ENCODE results near the gene SCLY.
A peak's percentile ranks its signal among the peaks of the same experiment; 100 is the strongest.
"Not testable (repeated sequence)": the region's sequence is repeated elsewhere in the genome, so short reads cannot be mapped to it uniquely, and the experiment has no call there.

SCLY gene

DNA sequence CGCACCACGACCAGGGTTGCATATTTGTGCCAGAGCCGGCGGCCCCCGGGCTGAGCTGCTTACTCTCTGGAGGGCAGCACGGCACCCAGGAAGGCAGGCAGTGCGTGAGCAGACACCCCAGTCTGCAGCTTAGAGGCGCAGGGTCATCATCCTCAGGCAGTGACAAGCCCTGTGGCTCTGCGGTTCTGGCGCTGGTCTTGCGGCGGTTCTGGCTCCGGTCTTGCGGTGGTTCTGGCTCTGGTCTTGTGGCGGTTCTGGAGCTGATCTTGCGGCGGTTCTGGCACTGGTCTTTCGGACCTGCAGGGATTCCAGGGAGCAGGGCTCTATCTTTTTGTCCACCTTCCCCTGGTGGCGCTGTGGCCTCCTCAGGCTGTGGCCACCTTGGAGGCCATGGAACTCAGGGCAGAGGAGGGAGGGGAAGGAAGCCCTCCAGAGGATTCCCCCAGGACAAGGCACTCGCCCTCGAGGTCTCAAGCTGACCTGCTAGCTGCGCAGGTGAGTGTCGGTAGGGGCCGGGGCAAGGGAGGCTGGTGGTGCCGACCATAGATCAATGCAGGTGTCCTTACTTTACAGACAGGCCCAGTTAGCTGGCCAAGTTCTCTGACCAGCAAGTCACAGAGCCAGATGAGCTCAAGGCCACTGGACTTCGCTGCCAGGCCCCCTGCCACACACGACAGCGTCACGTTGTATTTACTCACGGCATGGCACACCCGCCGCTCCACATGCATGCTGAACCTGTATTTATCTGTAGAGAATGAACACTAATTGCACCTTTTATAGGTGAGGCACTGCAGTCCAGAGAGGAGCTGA, 54.3 kb downstream of the SCLY start:
- no peak for DNase-seq

DNA sequence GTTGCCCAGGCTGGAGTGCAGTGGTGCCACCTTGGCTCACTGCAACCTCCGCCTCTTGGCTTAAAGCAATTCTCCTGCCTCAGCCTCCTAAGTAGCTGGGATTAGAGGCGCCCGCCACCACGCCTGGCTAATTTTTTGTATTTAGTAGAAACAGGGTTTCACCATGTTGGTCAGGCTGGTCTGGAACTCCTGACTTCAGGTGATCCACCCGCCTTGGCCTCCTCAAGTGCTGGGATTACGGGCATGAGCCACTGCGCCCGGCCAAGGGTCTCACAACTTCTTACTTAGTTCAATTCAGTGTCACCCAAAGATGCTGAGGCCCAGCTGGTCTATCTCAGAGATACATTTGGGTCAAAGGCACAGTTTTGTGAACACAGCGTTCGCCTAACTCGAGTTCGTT, 54.9 kb downstream of the SCLY start:
- DNase-seq = not testable (repeated sequence)

DNA sequence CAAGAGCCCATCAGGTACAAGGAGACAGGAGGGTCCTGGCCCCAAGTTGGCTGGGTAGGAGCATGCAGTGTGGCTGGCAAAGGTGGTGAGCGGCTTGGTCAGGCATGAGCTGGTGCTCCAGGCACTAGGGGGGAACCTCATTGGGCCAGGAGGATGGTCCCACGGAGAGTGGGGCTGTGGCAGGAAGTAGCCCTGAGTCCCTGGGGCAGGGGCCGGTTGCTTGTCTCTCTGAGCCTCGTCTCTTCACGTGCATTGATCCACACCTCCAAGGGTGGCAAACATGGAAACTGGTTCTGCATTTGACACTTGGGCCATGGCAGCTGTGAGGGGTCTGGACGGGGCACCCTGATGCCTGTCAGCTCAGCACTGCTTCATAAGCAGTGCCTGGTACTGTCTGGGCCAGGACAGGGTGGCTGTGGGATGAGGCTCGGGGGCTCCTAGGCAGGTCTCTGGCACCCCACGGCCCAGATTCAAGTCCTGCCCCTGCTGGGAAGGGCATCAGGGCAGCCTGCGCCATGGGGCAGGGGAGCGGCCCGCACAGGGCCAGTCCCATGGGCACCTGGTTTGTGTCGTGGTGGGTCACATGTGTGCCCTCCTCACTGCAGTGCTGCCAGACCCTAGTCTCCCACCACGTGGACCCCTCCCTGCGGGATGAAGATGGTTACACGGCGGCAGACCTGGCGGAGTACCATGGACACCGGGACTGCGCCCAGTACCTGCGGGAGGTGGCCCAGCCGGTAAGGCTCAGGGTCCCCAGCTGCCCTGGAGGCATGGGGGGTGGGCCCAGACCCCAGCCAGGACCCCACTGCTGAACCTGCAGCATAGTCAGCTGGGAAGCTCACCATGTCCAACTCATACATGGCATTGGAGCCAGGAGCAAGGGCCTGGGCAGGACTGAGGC, 55.7 kb downstream of the SCLY start:
- DNase-seq = no peak

GRCh38 chr2:238117199-238118154, 56.7 kb downstream of the SCLY start:
- DNase-seq = no peak

DNA sequence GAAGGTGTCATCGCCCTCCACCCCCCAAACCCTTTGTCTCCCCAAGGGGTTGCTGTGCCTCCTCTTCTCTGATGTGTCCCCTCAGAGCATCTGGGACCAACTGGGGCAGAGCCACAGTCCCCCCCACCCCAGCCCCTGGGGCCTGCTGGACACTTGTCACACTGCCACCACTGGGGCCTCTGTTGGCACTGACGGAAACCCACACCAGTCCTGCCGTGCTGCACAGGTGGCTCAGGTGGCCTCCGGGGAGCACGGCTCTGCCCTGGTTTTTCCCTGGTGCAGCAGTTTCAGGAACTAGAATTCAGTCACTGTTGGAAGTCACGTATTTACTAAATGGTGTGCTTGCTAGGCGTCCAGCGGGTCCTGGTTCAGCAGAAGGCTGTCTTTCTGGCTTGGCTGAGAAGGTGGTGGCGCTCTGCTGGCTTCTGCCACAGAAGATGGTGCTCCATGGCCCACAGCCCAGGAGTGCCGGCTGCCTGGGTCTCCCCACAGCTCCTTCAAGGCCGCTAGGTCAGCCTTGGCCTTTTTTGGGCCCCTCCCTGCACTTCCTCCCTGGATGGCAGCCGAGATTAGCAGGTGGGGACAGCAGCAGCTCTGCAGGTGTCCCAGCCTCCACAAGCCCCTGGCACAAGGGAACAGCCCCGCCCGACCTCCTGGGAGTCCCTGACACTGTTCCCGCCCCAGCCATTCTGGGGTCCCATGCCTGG, 59.1 kb downstream of the SCLY start:
- no peak for DNase-seq

DNA sequence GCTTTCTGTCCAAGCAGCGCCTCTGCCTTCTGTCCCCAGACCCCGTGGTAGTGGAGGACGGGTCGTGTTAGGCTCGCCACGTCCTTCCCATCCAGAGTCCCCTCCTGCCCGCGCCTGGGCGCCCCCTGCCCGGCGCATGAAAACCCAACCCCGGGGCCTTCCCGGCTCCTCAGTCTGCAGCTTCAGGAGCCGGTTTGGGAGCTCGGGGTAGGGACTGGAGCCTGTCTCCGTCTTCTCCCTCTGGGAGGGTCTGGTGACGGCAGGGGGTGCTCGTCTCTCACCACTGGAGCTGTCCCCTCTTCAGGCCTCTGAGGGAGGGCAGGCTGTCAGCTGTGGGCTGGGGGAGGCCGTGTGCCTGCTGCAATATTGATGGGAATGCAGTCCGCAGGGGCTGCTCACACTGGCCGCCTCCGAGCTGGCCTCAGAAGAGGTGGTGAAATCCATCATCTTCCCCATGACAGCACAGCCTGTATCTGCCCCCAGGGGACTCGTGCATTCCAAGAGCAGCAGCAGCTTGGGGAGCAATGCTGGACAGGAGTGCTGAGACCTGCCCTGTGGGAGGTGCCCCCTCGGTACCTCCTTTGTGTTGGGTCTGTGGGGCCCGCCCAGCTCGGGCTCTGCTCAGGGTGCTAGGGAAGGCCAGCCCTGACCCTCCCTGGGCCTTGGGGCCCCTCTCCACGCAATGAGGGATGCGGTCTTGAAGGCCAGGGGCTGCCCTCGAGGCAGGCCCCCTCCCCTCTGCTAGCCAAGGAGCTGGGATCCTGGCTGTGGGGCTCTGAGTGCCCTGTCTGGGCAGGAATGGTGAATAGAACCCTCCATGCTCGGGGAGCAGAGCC, 59.9 kb downstream of the SCLY start:
- no peak for DNase-seq

DNA sequence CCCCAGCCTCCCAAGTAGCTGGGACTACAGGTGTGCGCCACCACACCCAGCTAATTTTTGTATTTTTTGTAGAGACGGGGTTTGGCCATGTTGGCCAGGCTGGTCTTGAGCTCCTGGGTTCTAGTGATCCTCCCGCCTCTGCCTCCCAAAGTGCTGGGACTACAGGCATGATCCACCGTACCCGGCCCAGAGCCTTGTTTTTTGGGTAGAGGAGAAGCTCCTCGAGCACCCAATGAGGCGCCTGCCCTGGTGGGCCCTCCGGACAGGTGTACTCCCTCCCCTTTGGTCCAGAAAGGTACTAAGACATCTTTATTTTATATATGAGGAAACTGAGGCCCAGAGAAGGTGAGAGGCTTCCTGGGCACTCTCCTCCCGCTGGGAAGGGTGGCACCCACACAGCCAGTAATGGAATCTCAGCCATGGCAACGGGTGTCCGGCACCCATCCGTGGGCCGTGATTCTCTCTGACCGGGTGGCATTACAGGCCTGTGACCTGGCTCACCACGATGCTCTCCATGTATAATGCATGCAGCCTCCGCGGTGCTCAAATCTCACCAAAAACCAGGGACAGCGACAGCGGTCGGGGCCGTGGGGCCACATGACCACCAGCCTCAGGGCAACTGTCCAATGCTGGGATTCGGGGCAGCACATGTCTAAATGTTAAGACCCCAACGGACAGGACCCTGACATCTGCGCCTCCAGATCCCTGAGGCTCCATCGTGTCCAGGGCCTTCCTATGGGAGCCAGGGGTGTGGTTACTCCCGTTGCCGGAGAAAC, 60.9 kb downstream of the SCLY start:
- no peak for DNase-seq

DNA sequence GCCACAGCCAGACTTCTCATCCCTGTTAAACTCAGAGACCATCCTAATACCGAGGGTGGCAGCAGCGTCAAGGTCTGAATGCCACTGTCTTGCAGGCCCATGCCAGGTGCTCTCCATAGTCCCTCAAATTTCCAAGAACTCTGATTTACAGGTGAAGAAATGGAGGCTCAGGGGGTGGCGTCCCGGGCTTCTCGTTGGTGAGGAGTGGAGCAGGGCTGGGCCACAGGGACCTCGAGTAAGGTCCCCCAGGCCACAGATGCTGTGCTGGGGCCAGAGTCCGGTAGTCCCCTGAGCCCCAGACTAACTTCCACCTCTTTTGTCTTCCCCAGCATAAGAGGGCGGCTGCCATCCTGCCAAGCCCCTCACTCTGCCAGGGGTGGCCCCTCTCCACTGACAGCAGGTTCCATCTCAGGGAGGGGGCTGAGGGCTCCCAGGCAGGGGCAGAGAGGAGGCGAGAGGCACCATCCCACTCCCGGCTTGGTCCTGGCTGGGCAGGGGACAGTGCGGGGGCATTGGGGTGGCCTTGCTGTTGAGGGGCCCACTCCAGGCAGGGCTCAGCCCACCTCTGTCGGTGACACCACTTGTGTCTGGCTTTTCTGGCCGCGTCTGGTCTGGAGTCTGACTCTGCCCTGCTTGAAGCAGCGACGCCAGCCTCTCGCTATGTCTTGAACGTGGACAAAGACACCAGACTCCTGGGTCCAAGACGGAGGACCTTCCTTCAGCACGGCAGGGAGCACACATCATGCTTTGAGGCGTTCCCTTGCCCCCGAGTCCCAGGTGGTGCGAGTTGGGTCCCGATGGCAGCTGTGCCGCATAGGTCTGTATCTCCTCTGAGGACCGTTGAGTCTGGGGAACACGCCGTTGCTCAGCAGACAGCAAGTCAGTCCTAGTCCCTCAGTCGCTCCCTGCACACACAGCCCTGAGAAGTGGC, 61.8 kb downstream of the SCLY start:
- DNase-seq = no peak

DNA sequence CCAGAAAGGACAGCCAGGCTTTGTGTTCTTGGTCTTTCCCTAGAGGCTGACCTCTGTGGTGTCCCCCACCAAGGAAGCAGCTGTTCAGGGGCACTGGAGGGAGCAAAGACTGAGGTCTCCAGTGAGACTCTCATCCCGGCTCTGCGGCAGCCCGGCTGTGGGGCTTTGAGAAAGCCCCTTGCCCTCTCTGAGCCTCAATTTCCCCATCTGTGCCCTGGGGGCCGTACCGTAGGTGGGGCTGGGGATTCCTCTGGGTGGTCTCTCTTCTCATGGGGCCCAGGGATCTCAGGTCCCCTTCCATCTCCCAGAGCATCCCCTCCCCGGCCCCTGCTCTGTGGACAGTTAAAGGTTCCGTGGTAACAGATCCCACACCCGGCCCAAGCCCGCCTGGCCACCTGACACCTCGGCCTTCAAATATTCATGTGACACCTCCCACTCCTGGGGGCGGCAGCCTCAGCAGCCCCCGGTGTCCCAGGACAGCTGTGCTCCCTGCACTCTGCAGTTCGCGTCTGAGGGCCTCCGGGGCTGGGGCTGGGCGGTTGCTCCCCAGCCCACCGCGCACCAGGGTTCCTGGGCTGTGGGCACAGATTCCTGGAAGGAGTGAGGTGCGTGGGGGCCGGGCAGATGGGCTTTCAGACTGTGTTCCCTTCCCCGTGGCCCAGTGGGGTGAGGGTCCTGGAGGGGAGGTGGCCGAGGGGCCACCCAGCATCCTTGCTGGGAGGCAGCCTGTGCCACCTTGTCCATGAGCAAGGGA, 62.6 kb downstream of the SCLY start:
- no peak for DNase-seq

- no peak for DNase-seq
Observed at GRCh38 chr2:238123991-238124470, 63.2 kb downstream of the SCLY start.

- DNase-seq = no peak
Observed at GRCh38 chr2:238124488-238125126, 63.8 kb downstream of the SCLY start.

DNA sequence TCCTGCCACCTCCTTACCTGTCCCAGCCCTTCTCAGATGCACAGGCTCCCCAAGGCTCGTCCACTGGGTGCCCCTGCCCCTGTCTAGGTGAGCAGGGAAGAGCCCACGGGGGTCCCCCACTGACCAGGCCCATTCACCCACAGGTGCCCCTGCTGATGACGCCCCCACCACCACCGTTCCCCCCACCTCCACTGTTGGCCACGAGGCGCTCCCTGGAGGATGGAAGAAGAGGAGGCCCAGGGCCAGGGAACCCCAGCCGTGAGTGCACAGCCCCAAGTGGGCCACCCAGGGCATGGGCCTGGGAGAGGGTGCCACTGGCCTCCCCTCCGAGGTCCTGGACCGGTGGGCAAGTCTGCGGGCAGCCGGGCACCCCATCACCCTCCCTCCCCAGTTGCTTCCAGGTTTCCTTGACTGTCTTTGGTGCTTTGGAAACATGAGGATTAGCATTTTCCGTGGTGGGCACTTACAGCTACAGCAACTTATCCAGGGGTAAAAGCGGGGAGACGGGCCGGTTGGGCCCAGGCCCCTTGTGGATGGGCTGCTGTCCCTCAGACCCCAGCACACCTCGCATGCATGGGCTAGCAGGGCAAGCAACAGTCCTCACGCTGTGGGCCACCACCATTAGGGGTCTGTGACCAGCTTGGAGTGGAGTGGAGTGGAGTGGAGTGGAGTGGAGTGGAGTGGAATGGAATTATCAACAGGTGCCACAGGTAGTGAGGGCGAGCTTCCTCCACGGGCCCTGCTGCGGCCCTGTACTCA, 64.5 kb downstream of the SCLY start:
- DNase-seq = no peak

- no peak for DNase-seq
Observed at GRCh38 chr2:238126338-238126737, 65.5 kb downstream of the SCLY start.

- DNase-seq = no peak
Observed at GRCh38 chr2:238126775-238127164, 66.0 kb downstream of the SCLY start.

DNA sequence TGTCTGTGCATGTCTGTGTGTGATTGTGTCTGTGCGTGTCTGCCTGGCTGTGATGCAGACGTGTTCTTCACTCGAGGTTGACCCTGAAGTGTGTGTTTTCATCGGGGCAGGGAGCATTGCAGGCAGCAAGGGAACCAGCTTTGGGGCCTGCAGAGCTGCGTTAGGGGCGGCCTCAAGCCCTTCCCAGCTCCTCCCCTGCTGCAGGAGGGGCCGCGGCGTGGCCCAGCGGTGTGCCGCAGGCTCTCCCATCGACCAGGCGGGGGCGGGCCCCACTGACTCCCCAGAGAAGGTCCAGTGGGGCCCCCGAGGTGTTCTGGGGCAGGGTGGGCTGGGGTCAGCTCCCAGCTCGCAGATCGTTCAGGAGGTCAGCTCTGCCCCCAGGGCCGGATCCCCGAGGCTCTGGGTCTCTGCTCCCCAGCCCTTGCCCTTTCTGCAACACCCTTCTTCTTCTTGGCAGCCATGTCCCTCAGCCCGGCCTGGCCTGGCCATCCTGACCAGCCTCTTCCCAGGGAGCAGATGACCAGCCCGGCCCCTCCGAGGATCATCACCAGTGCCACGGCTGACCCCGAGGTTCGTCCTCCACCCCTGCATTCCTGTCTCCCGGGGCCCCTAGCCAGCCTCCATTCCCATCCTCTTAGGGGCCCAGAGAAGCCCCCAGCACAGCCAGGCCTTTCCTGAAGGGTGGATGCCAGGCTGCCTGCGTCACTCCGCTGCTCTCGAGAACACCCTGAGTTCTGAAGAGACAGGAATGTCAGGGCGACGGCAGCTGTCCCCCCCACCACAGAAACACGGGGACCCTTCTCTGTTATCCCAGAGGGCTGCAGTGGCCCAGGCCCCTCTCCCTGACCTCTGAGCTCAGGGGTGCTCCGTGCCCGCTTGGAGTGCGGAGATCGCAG, 66.6 kb downstream of the SCLY start:
- DNase-seq = peak; percentile 33

GRCh38 chr2:238128061-238128440, 67.2 kb downstream of the SCLY start:
- DNase-seq = no peak
